Stimulated activated CD4-positive, alpha-beta T cell treated with anti-CD3 and anti-CD28 coated beads, Interleukin-4, amount 100 ng/mL, for 1 hour (primary cell): ENCODE measurements around the gene CRABP2.

ENCODE experiments used
- DNase-seq: peaks from one replicate; pipeline ENCODE4 v3.0.0-alpha.2; 2020

Gene CRABP2

GRCh38 chr1:156652992-156653355 lies 52.4 kb downstream of the CRABP2 start:
- DNase-seq = no peak

- DNase-seq = no peak
Measured at GRCh38 chr1:156652131-156652991, 53.0 kb downstream of the CRABP2 start.
